Osteoblast (primary cell): ENCODE results near the gene C1R. TPM values are rescaled to one million over a fixed set of nuclear protein-coding genes. Genes with fewer than 3 reads are reported as not detected.

Experiments used
- DNase-seq: peaks from one replicate; pipeline ENCODE4 v3.0.0; 2011; ENCODE audit warnings: low spot score, mixed read lengths; ENCODE audit not compliant: insufficient read length; ENCODE audit errors: missing footprints
- H2AFZ ChIP-seq: 2 replicates; pipeline ENCODE4 v1.6.0; 2011; ENCODE audit warnings: mild to moderate bottlenecking, low read length
- H3K27ac ChIP-seq: 2 replicates; pipeline ENCODE4 v1.5.1; 2011; ENCODE audit warnings: mild to moderate bottlenecking, low read depth, low read length, moderate library complexity
- H3K27me3 ChIP-seq: 2 replicates; pipeline ENCODE4 v1.6.0; 2012; ENCODE audit warnings: mild to moderate bottlenecking, control low read depth, inconsistent platforms, low read length, moderate library complexity; ENCODE audit not compliant: insufficient read depth
- H3K36me3 ChIP-seq: 2 replicates; pipeline ENCODE4 v1.5.1; 2011; ENCODE audit warnings: mild to moderate bottlenecking, low read length, control low read depth, moderate library complexity; ENCODE audit not compliant: insufficient read depth
- H3K4me1 ChIP-seq: 2 replicates; pipeline ENCODE4 v1.5.1; 2011; ENCODE audit warnings: mild to moderate bottlenecking, low read length, control low read depth, moderate library complexity; ENCODE audit not compliant: insufficient read depth
- H3K4me2 ChIP-seq: 2 replicates; pipeline ENCODE4 v1.6.0; 2011; ENCODE audit warnings: mild to moderate bottlenecking, low read length; ENCODE audit not compliant: insufficient read depth
- H3K4me3 ChIP-seq: fragments of 200-600 bp; sonication (generic); 3 replicates; pipeline ENCODE4 v1.5.1; 2012; ENCODE audit warnings: mild to moderate bottlenecking, low read length, inconsistent platforms; ENCODE audit not compliant: insufficient read depth
- H3K79me2 ChIP-seq: 2 replicates; pipeline ENCODE4 v1.6.0; 2012; ENCODE audit warnings: mild to moderate bottlenecking, low read length, control low read depth, inconsistent platforms; ENCODE audit not compliant: insufficient read depth
- H3K9me3 ChIP-seq: 2 replicates; pipeline ENCODE4 v1.5.1; 2011; ENCODE audit warnings: low read depth, low read length, control low read depth
- H4K20me1 ChIP-seq: 2 replicates; pipeline ENCODE4 v1.6.0; 2012; ENCODE audit warnings: mild to moderate bottlenecking, low read length, control low read depth; ENCODE audit not compliant: insufficient read depth
- total RNA-seq: library from RNA; depleted of rRNA; stranded (reverse); fragments of >200 nt; gene quantifications from 2 replicates; pipeline ENCODE4 v1.2.3, GENCODE V29; 2012
- TF ChIP-seq, protein P1 (sequence below): IDR thresholded peaks from 2 replicates; pipeline ENCODE4 v1.5.1; 2011; ENCODE audit warnings: mild to moderate bottlenecking, low read depth, low read length, moderate library complexity; ENCODE audit errors: extremely low read depth

C1R gene
- total RNA-seq, 1 donor: 330 TPM

DNA sequence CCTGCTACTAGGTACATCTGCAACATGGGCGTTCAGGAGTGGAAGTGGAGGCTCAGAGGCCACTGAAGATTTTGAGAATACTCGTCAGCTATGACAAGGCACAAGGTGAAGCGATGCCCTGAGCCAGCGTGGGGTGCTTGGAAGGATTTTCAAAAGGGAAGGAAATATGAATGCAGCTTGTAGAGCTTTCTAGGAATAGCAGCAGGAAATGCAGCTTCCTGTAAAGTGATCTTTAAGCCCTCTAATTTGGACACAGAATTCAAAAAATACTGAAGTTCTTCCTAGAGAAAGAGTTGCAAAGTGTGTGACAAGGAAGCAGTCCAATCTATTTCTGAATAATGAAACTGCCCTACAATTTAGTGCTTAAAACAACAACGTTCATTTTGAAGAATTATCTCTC, 44.9 kb downstream of the C1R start:
- Histone ChIP-seq H3K9me3 (no peaks in the 10 kb centered on the region), H3K27me3 (peaks cover 13% of the 10 kb centered on the region), H3K36me3 (no peaks in the 10 kb centered on the region), H3K79me2 (no peaks in the 10 kb centered on the region), H4K20me1 (no peaks in the 10 kb centered on the region), H3K27ac (no peak overlapping the region), H3K4me2 (no peak overlapping the region), H2AFZ (no peak overlapping the region), H3K4me3 (no peak overlapping the region), H3K4me1 (no peaks in the 10 kb centered on the region)
- TF ChIP-seq, protein P1, sequence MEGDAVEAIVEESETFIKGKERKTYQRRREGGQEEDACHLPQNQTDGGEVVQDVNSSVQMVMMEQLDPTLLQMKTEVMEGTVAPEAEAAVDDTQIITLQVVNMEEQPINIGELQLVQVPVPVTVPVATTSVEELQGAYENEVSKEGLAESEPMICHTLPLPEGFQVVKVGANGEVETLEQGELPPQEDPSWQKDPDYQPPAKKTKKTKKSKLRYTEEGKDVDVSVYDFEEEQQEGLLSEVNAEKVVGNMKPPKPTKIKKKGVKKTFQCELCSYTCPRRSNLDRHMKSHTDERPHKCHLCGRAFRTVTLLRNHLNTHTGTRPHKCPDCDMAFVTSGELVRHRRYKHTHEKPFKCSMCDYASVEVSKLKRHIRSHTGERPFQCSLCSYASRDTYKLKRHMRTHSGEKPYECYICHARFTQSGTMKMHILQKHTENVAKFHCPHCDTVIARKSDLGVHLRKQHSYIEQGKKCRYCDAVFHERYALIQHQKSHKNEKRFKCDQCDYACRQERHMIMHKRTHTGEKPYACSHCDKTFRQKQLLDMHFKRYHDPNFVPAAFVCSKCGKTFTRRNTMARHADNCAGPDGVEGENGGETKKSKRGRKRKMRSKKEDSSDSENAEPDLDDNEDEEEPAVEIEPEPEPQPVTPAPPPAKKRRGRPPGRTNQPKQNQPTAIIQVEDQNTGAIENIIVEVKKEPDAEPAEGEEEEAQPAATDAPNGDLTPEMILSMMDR: no peak
- no peak for DNase-seq

DNA sequence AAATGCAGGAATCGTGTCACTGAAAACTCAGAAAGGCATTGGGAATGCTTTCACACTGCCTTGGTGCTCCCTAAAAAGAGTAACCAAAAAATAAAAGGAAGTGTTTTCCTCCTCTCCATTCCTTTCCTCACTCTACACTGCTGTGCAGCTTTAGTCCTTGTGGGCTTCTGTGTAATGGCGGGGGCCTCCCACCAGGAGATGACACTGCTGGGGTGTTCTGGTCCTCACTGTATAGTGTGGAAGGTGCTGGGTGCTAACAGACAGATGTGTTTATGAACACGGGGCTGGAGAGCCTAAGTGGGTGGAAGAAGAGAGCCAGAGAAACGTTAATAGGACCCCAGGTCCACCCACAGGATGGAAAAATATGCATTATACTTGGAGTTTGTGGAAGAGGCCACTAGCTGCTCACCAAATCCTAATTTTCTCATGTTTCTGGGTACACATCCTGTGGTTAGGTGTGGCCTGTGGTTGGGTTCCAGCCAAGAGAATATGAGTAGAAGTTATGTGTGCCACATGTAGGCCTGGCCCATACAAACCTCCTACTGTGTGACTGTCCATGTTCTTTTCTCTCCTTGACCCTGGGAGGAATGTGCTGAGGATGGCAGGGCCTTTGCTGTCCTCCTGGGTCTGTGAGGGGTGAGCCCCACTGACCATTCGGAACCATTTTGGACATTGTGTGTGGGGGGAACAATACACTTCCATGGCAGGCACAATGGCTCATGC, 45.7 kb downstream of the C1R start:
- H3K4me3 ChIP-seq: no peak overlapping the region
- H3K27ac ChIP-seq: no peak overlapping the region
- no peak overlapping the region for H3K4me2 ChIP-seq
- H3K4me1 ChIP-seq: no peaks in the 10 kb centered on the region
- H3K79me2 ChIP-seq: no peaks in the 10 kb centered on the region
- no peak overlapping the region for H2AFZ ChIP-seq
- TF ChIP-seq, protein P1: no peak
- peaks cover 8% of the 10 kb centered on the region for H3K27me3 ChIP-seq
- no peaks in the 10 kb centered on the region for H3K36me3 ChIP-seq
- H3K9me3 ChIP-seq: no peaks in the 10 kb centered on the region
- H4K20me1 ChIP-seq: no peaks in the 10 kb centered on the region
- no peak for DNase-seq

DNA sequence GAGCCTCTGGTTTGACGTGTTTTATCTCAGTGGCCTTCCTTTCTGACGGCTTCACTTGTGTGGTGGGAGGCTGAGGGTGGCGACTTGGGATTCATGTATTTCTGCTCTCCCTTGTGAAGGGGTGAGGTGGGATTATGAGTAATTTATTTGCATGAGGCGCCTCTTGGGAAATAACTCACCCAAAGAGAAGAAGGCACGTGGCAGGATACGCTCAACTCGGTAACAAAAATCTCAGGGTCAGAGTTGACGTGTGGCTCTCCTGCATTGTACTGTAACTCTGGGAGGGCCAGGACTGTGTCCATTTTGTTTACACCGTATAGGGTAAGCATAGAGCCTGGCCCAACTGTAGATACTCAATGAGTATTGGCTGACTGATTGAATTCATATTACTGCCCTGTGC, 46.3 kb downstream of the C1R start:
- H3K9me3 ChIP-seq: no peaks in the 10 kb centered on the region
- H3K27ac ChIP-seq: no peak overlapping the region
- H3K4me1 ChIP-seq: no peaks in the 10 kb centered on the region
- no peaks in the 10 kb centered on the region for H3K79me2 ChIP-seq
- H3K36me3 ChIP-seq: no peaks in the 10 kb centered on the region
- H4K20me1 ChIP-seq: no peaks in the 10 kb centered on the region
- TF ChIP-seq, protein P1: no peak
- peaks cover 3% of the 10 kb centered on the region for H3K27me3 ChIP-seq
- H3K4me2 ChIP-seq: no peak overlapping the region
- DNase-seq: no peak
- H3K4me3 ChIP-seq: no peak overlapping the region
- no peak overlapping the region for H2AFZ ChIP-seq

DNA sequence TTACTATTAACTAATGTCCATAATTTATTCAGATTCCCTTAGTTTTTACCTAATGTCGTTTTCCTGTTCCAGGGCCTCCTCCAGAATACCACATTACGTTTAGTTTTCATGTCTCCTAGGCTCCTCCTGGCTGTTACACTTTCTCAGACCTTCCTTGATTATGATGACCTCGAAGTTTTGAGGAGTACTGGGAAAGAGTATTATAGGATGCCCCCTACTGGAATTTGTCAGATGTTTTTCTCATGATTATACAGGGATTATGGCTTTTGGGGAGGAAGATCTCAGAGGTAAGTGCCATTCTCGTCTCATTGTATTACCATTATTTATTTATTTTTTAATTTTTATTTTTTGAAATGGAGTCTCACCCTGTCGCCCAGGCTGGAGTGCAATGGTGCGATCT, 49.4 kb downstream of the C1R start:
- peak; percentile 84 for DNase-seq
- Histone ChIP-seq H3K27ac (no peak overlapping the region), H3K4me3 (no peak overlapping the region), H3K9me3 (no peaks in the 10 kb centered on the region), H3K27me3 (no peaks in the 10 kb centered on the region), H4K20me1 (no peaks in the 10 kb centered on the region), H3K4me1 (no peaks in the 10 kb centered on the region), H3K36me3 (no peaks in the 10 kb centered on the region), H2AFZ (no peak overlapping the region), H3K79me2 (no peaks in the 10 kb centered on the region), H3K4me2 (no peak overlapping the region)
- TF ChIP-seq, protein P1: peak; percentile 48
